ENCODE results near the gene PRPF19. TPM values are rescaled to one million over a fixed set of nuclear protein-coding genes. Genes with fewer than 3 reads are reported as not detected.

The PRPF19 gene
- total and polyA plus RNA-seq, 2 of the 4 experiments (the other 2 are of a cell fraction) = 29.8 to 50.4 TPM

DNA sequence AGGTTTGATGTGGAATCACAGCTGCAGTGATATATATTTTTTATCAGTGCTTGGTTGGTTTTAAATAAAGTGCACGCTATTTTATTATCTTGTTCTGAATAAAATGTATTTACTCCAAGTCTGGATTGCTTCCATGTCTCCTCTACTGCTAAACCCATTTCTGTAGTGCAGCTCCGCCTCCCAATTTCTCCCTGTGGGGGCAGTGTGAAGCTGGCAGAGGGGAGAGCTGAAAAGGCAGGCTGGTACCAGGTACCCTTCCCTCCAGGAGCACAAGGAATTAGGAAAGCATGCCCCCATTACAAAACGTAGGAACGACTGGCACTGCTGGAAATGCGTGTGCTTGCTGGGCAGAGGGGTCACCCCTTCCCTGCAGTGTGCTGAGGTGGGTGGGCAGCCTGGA lies 16.9 kb upstream of the PRPF19 start:
- H4K20me1 ChIP-seq (ENCODE audit: insufficient read depth, low read length) = peaks cover 23% of the 10 kb centered on the region
- no peak overlapping the region for H3K23ac ChIP-seq (ENCODE audit: low read depth, low read length)
- no peak for TF ChIP-seq CHD1 (IDR thresholded peaks at IDR 0.05; ENCODE audit: low read depth, low read length)
- no peak for TF ChIP-seq CTCF (conservative IDR thresholded peaks at IDR 0.05; ENCODE audit: low read depth, low read length)
- TF ChIP-seq, protein P1, sequence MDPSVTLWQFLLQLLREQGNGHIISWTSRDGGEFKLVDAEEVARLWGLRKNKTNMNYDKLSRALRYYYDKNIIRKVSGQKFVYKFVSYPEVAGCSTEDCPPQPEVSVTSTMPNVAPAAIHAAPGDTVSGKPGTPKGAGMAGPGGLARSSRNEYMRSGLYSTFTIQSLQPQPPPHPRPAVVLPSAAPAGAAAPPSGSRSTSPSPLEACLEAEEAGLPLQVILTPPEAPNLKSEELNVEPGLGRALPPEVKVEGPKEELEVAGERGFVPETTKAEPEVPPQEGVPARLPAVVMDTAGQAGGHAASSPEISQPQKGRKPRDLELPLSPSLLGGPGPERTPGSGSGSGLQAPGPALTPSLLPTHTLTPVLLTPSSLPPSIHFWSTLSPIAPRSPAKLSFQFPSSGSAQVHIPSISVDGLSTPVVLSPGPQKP (IDR thresholded peaks at IDR 0.05; ENCODE audit: borderline replicate concordance, low read depth, low read length) = no peak
- no peak for TF ChIP-seq MAFK (IDR thresholded peaks at IDR 0.05; ENCODE audit: low read depth, low read length)
- TF ChIP-seq SMC3 (IDR thresholded peaks at IDR 0.05; ENCODE audit: low read depth, low read length) = no peak
- TF ChIP-seq RCOR1 (IDR thresholded peaks at IDR 0.05; ENCODE audit: insufficient replicate concordance, low read length) = no peak
- TF ChIP-seq FOS (IDR thresholded peaks at IDR 0.05; ENCODE audit: low read depth, low read length) = no peak
- H3K9ac ChIP-seq (ENCODE audit: low read depth, low read length) = no peak overlapping the region
- no peak overlapping the region for H3K56ac ChIP-seq (ENCODE audit: extremely low read depth, insufficient read depth, low read length)
- dilution Hi-C loops (cut with HindIII; ENCODE audit: low sequenced_read_pairs, unreplicated experiment) = no loop called here
- no peak overlapping the region for H3K27ac ChIP-seq (ENCODE audit: insufficient read depth, low read length)
- WGBS, 2 experiments (ENCODE audit: extremely low coverage in 2 of 2, insufficient read length in 1 of 2) = no CpG with 5 or more reads among the region's 5 CpGs
- intact Hi-C loops (cut with micrococcal nuclease) = no loop called here
- ChIA-PET POLR2A (ENCODE audit: unreplicated experiment) (no interaction called here), CTCF (no interaction called here)
- no TSS peak for BruUV-seq (replicated peaks)
- peak overlapping the region; percentile 3 for H2AK9ac ChIP-seq (replicated peaks; ENCODE audit: low read depth, low read length, poor library complexity)
- DNase-seq (no peak), ATAC-seq (ENCODE audit: low read depth) (no peak)
- no peak overlapping the region for H3K14ac ChIP-seq (replicated peaks; ENCODE audit: low read depth, low read length)
- no peak overlapping the region for H3K18ac ChIP-seq (ENCODE audit: low read depth, low read length)
- peaks cover 16 to 52% of the 10 kb centered on the region in 2 experiments; a peak in 3 of 4 replicates for H3K79me1 ChIP-seq (ENCODE audit: low read depth in 1 of 2, low read length in 2 of 2)
- H3K27me3 ChIP-seq (ENCODE audit: control insufficient read depth, insufficient read depth, low read length) = no peaks in the 10 kb centered on the region
- no peak overlapping the region for H3K4ac ChIP-seq (ENCODE audit: low read depth, low read length)
- H4K5ac ChIP-seq (ENCODE audit: low read depth, low read length) = no peak overlapping the region
- no peaks in the 10 kb centered on the region for H3K9me3 ChIP-seq (ENCODE audit: control insufficient read depth, insufficient read depth, low read length)
- H4K91ac ChIP-seq (ENCODE audit: insufficient read depth, low read depth, low read length) = no peak overlapping the region
- in situ Hi-C loops (cut with MboI; ENCODE audit: low sequenced_read_pairs) = loop anchor here (25.0 kb wide), 1 partner anchor 1336 kb away; no protein-coding TSS in a partner anchor
- H3K4me2 ChIP-seq (ENCODE audit: low read depth, low read length) = no peak overlapping the region
- H2BK15ac ChIP-seq (ENCODE audit: low read depth, low read length) = no peak overlapping the region
- H3K4me1 ChIP-seq (ENCODE audit: control insufficient read depth, insufficient read depth, low read length) = peaks cover 17% of the 10 kb centered on the region
- no peak overlapping the region for H3K4me3 ChIP-seq (ENCODE audit: insufficient read depth, low read depth, low read length)
- H2BK20ac ChIP-seq (ENCODE audit: low read depth, low read length) = no peak overlapping the region
- no peak overlapping the region for H2BK5ac ChIP-seq (ENCODE audit: low read depth, low read length, poor library complexity, severe bottlenecking)
- H2BK120ac ChIP-seq (ENCODE audit: low read depth, low read length) = no peak overlapping the region
- no peak overlapping the region for H4K8ac ChIP-seq (ENCODE audit: low read depth in 2 of 2, low read length in 2 of 2)
- no peak overlapping the region for H2AFZ ChIP-seq (replicated peaks; ENCODE audit: low read length, poor library complexity)
- peaks cover 31% of the 10 kb centered on the region for H3K36me3 ChIP-seq (ENCODE audit: control insufficient read depth, insufficient read depth, low read length)
- H2AK5ac ChIP-seq (ENCODE audit: low read depth, low read length) = no peak overlapping the region
- H3K9me1 ChIP-seq (ENCODE audit: insufficient read depth, low read length) = peaks cover 18% of the 10 kb centered on the region; the same call in 1 of the 2 replicates
